HPDE6-E6E7 (cell line): ENCODE data around the gene PPP1R9B.

Experiments used
- DNase-seq: peaks from one replicate; pipeline ENCODE4 v3.0.0; 2011; ENCODE audit warnings: missing footprints; ENCODE audit errors: extremely low spot score

The PPP1R9B gene

GRCh38 chr17:50187751-50188530, 37.5 kb upstream of the PPP1R9B start:
- no peak for DNase-seq

GRCh38 chr17:50187394-50187725, 36.9 kb upstream of the PPP1R9B start:
- no peak for DNase-seq

- DNase-seq, result no peak
These were observed 36.4 kb upstream of the PPP1R9B start for GRCh38 chr17:50186661-50187393.

DNA sequence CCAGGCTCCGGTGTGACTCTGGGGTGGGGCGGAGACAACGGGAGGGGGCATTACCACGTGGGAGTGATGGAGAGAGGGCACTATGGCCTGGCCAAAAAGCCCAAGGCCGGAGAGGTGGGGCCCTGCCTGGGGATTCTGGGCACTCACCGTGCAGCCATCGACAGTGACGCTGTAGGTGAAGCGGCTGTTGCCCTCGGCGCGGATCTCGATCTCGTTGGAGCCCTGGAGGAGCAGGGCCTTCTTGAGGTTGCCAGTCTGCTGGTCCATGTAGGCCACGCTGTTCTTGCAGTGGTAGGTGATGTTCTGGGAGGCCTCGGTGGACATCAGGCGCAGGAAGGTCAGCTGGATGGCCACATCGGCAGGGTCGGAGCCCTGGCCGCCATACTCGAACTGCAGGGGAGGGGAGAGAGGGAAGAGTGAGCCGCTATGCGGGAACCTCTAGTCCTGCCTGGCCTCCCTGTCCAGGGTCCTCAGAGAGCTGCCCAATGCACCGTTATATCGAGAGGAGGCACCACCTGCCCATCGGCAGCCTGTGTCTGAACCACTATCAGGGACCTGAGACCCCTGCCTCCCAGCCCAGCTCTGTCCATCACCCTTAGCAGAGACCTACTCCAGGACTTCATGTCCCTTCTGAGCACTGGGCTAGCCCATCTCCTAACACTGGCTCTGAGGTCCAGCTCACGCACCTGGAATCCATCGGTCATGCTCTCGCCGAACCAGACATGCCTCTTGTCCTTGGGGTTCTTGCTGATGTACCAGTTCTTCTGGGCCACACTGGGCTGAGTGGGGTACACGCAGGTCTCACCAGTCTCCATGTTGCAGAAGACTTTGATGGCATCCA, 35.4 kb upstream of the PPP1R9B start:
- DNase-seq, result no peak

DNA sequence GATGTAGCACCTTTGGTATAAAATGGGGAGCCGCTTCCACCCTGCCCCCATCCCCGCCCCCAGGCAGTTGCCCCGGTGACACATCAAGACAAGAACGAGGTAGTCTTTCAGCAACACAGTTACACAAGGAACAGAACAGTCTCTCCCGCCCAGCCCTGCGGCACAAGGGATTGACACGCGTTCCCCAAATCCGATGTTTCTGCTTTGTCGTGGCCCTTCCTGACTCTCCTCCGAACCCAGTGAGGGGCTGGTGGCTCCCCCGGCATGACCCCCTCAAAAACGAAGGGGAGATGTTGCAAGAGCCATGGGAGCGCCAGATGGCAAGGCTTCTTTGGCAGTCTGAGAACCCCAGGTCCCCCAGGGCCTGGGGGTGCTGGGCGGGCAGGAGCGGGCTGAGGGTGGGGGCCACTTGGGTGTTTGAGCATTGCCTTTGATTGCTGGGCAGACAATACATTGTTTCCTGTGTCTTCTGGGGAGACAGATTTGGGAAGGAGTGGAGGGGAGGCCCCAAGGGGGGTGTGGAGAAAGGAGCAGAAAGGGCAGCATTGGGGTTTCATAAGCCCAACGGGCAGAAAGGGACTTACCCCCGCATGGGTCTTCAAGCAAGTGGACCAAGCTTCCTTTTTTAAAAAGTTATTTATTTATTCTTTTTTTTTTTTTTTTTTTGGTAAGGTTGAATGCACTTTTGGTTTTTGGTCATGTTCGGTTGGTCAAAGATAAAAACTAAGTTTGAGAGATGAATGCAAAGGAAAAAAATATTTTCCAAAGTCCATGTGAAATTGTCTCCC, 34.3 kb upstream of the PPP1R9B start:
- peak; percentile 83 for DNase-seq

DNA sequence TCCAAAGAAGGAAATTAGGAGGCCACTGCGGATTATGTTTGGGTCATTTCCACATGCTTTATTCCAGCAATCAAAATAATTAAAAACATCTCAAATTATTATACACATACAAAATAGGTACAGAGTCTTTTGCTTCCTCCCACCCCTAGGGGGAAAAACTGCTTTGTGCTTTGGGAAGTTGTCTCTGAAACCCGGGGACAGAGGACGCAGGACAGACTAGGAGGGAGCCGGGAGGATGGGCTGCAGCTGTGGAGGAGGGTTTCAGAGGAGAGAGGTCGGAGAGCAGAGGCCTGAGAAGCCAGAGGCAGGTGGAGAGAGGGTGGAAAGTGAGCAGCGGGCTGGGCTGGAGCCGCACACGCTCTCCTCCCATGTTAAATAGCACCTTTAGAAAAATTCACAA, 33.6 kb upstream of the PPP1R9B start:
- no peak for DNase-seq

- DNase-seq, result no peak
These were observed 33.0 kb upstream of the PPP1R9B start for GRCh38 chr17:50183421-50183994.

DNA sequence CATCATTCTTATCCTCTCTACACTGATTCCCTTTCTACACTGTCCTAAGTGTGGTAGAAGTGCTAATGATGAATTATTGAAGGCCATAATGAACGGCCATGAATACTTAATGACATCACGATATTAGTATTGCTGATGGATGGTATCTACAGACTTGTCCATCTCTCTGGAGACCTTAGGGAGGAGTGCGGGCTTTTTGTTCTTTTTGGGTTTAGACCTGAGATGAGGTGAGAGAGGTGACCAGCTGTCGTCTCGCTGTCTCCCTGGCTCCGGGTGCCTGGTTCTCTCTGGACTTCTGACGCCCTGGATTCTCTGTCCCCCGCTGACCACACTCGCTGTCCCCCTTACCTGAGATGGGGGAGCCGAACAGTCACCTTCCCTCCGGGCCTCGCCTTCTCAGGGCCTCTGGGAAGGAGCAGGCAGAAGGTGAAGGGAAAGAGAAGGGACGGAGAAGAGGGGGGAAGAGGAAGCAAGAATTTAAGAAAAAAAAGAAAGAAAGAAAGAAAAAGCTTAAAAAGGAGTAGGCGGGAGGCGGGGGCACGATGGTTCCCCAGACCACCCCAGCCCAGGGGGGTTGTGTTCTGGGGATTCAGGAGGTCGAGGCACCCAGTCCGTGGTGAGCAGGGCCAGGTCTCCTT, 32.4 kb upstream of the PPP1R9B start:
- no peak for DNase-seq

DNA sequence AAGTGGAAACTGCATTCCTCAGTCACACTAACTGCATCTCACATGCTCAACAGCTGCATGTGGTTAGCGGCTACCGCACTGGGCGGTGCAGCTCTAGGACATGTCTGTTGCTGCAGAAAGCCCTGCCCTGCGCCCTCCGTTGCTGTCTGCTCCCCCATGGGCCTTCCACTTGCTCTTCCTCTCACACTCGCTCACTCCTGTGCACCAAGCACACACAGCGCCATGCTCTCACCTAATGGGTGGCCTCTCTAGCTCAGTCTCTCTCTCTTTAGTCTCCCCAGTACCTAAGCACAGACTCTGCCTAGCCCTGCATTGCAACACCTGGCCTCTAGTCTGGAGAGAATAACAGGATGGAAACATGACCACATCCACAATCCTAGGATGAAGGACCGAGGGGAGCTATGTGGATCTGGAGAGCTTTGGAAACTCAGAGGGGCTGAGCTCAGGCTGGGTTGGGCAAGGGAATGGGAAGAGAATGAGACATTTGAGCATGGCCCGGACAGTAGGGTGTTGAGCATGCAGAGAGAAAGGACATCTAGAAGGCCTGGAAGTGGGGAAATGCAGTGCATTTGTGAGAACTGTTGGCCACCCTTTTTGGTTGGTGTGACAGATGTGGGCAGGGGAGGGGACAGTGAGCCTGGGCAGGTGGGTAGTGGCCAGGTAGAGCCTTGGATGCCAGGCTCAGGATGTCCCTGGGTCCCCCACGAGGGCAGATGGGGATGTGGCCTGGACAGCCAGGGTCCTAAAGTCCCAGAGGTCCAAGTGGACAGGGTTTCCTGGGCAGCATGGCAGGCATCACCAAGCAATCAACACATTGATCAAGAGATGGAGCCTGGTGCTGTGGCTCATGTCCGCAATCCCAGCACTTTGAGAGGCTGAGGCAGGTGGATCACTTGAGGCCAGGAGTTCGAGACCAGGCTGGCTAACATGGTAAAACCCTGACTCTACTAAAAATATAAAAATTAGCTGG, 31.4 kb upstream of the PPP1R9B start:
- no peak for DNase-seq

- DNase-seq, result no peak
These were observed 30.7 kb upstream of the PPP1R9B start for GRCh38 chr17:50181144-50181543.

DNA sequence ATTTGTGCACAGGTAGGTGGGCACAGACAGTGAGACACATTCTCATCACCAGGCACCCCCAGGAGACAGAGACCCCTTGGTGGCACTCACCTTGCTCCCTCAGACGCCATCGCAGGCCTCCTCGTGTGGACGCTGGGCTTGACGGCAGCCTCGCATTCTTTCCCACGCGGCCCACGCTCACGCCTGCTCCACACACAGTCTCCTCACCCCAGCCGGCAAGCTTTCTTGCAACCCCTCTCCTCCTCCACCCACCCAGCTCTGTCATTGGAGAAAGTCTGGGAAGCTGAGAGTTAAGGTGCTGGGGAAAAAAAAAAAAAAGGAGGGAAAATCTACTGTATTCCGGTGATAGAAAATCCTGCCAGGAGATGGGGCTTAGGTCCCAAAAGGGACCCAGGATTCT, 30.1 kb upstream of the PPP1R9B start:
- DNase-seq, result no peak

DNA sequence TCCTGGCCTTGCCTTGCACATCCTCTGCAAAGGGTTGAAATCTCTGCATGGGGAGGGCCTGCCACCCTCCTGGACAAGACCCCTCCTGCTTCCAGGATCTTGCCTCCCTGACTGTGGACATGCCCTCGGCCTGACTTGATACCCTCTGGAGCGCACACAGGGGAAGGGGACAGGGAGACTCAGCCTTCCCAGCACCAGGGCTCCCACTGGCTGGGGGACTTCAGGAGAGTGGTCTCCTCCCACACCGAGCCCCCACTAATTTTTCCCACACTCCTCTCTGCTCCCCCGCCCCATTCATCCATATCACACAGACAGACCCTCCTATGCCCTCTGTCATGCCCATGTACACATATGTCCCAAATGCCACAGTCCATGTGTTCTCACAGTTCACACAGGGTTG, 29.6 kb upstream of the PPP1R9B start:
- no peak for DNase-seq

DNA sequence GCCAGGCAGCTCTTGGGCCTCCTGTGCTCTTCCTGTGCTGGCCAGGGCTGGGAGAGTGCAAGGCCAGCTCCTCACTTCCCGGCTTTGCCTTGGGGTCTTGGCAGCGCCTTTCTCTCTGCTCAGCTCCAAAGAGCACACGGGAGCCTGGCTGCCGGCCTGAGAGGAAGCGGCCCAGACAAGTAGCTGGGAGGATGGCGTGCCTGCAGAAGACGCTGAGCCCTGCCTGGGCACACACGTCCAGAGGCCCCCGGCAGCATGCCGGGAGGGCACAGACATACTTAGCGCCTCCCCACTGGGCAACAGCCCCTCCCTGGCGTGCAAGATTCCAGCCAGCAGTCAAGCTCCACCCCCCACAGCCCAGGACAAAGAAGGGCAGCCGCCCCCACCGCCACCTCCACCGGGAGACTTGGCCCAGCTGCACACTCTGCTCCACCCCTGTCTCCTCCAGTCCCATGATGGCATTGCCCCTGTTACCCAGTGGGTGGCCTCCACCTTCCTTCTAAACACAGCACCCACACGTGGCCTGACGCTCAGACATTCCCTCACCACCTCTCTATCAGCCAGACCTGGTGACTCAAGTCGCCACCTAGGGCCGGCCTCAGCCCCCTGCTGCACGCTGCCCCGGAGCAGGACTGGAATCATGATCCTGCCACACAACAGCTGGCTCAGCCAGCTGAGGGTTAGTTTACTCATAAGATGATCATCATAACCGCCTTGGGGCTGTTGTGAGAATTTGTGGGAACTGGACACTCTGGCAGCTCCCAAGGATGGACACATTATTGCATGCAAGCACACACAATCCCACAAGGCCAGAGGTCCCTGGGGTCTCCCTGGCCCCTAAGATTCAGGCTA, 27.7 kb upstream of the PPP1R9B start:
- DNase-seq, result peak; percentile 97

DNA sequence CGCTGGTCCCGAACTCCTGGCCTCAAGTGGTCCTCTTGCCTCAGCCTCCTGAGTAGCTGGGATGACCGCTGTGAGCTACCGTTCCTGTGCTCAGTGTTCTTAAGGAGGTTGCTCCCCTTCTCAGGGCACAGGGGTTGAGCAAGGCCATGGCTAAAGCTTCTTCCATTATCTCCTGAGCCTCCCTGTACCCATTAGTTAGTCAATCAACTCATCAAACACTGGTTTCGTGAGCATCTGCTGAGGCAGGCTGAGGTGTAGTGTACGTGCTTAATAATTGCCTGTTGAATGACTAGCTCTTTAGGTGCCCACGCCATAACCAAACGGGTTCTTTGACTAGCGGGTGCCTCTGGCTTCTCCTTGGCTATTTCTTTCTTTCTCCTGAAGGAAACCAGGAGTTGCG, 27.0 kb upstream of the PPP1R9B start:
- DNase-seq, result no peak

- DNase-seq, result no peak
These were observed 26.3 kb upstream of the PPP1R9B start for GRCh38 chr17:50176559-50177357.

GRCh38 chr17:50175035-50175807, 24.7 kb upstream of the PPP1R9B start:
- no peak for DNase-seq

- no peak for DNase-seq
These were observed 24.0 kb upstream of the PPP1R9B start for GRCh38 chr17:50174444-50174843.
